ENCODE measurements around the gene GAREM1. TPM values are rescaled to one million over a fixed set of nuclear protein-coding genes. Genes with fewer than 3 reads are reported as not detected.

The GAREM1 gene
- total and polyA plus RNA-seq, 2 donors from 2014 or later: 7.0 to 47.0 TPM

- Histone ChIP-seq H3K4me3 (ENCODE audit: low read length in 3 of 3) (no peak overlapping the region), H3K9me3 (ENCODE audit: control insufficient read depth in 2 of 3, insufficient read depth in 1 of 3, low read length in 3 of 3) (no peaks in the 10 kb centered on the region), H3K4me1 (ENCODE audit: control insufficient read depth in 2 of 3, insufficient read depth in 2 of 3, low read depth in 1 of 3, low read length in 3 of 3) (peaks cover 4 to 19% (median 12%) of the 10 kb centered on the region in 3 donors), H3K27me3 (ENCODE audit: control insufficient read depth, insufficient read depth, low read length) (no peaks in the 10 kb centered on the region), H3K27ac (ENCODE audit: low read depth in 2 of 2, low read length in 2 of 2) (peak overlapping the region in 1 of 2 donors; percentile 37), H3K36me3 (ENCODE audit: control insufficient read depth in 2 of 3, insufficient read depth in 3 of 3, low read length in 3 of 3) (no peaks in the 10 kb centered on the region), H3K9ac (ENCODE audit: low read length in 3 of 3) (no peak overlapping the region)
- TF ChIP-seq CTCF (IDR thresholded peaks at IDR 0.05; ENCODE audit: borderline replicate concordance, extremely low read depth, insufficient read depth): no peak
- DNase-seq (peak in 1 of 5 donors; percentile 38), FAIRE-seq (no peak)
- intact Hi-C loops (cut with DNase I): no loop called here
These were observed 193.8 kb downstream of the GAREM1 start for GRCh38 chr18:32276906-32277305.

- Histone ChIP-seq H3K9me3 (ENCODE audit: control insufficient read depth in 2 of 3, insufficient read depth in 1 of 3, low read length in 3 of 3) (no peaks in the 10 kb centered on the region), H3K27me3 (ENCODE audit: control insufficient read depth, insufficient read depth, low read length) (no peaks in the 10 kb centered on the region), H3K36me3 (ENCODE audit: control insufficient read depth in 2 of 3, insufficient read depth in 3 of 3, low read length in 3 of 3) (no peaks in the 10 kb centered on the region), H3K27ac (ENCODE audit: low read depth in 2 of 2, low read length in 2 of 2) (no peak overlapping the region), H3K9ac (ENCODE audit: low read length in 3 of 3) (no peak overlapping the region), H3K4me1 (ENCODE audit: control insufficient read depth in 2 of 3, insufficient read depth in 2 of 3, low read depth in 1 of 3, low read length in 3 of 3) (peaks cover 4 to 19% (median 12%) of the 10 kb centered on the region in 3 donors), H3K4me3 (ENCODE audit: low read length in 3 of 3) (no peak overlapping the region)
- intact Hi-C loops (cut with DNase I): no loop called here
- TF ChIP-seq CTCF (IDR thresholded peaks at IDR 0.05; ENCODE audit: borderline replicate concordance, extremely low read depth, insufficient read depth): no peak
- DNase-seq: no peak
- FAIRE-seq: no peak
These were observed 194.4 kb downstream of the GAREM1 start for GRCh38 chr18:32276256-32276655.

- peaks cover 0 to 2% (median 0%) of the 10 kb centered on the region in 3 donors for H3K36me3 ChIP-seq (ENCODE audit: control insufficient read depth in 2 of 3, insufficient read depth in 3 of 3, low read length in 3 of 3)
- H3K4me1 ChIP-seq (ENCODE audit: control insufficient read depth in 2 of 3, insufficient read depth in 2 of 3, low read depth in 1 of 3, low read length in 3 of 3): peaks cover 4 to 19% (median 12%) of the 10 kb centered on the region in 3 donors
- H3K27me3 ChIP-seq (ENCODE audit: control insufficient read depth, insufficient read depth, low read length): no peaks in the 10 kb centered on the region
- H3K4me3 ChIP-seq (ENCODE audit: low read length in 3 of 3): no peak overlapping the region
- intact Hi-C loops (cut with DNase I): no loop called here
- FAIRE-seq (no peak), DNase-seq (no peak)
- H3K27ac ChIP-seq (ENCODE audit: low read depth in 2 of 2, low read length in 2 of 2): no peak overlapping the region
- TF ChIP-seq CTCF (IDR thresholded peaks at IDR 0.05; ENCODE audit: borderline replicate concordance, extremely low read depth, insufficient read depth): no peak
- no peaks in the 10 kb centered on the region for H3K9me3 ChIP-seq (ENCODE audit: control insufficient read depth in 2 of 3, insufficient read depth in 1 of 3, low read length in 3 of 3)
- H3K9ac ChIP-seq (ENCODE audit: low read length in 3 of 3): no peak overlapping the region
These were observed 195.5 kb downstream of the GAREM1 start for GRCh38 chr18:32275221-32275620.

- H3K27me3 ChIP-seq (ENCODE audit: control insufficient read depth, insufficient read depth, low read length): no peaks in the 10 kb centered on the region
- H3K36me3 ChIP-seq (ENCODE audit: control insufficient read depth in 2 of 3, insufficient read depth in 3 of 3, low read length in 3 of 3): peaks cover 0 to 11% (median 0%) of the 10 kb centered on the region in 3 donors
- FAIRE-seq (no peak), DNase-seq (no peak)
- H3K4me1 ChIP-seq (ENCODE audit: control insufficient read depth in 2 of 3, insufficient read depth in 2 of 3, low read depth in 1 of 3, low read length in 3 of 3): peaks cover 4 to 19% (median 12%) of the 10 kb centered on the region in 3 donors
- no peak overlapping the region for H3K27ac ChIP-seq (ENCODE audit: low read depth in 2 of 2, low read length in 2 of 2)
- no peaks in the 10 kb centered on the region for H3K9me3 ChIP-seq (ENCODE audit: control insufficient read depth in 2 of 3, insufficient read depth in 1 of 3, low read length in 3 of 3)
- no peak overlapping the region for H3K9ac ChIP-seq (ENCODE audit: low read length in 3 of 3)
- TF ChIP-seq CTCF (IDR thresholded peaks at IDR 0.05; ENCODE audit: borderline replicate concordance, extremely low read depth, insufficient read depth): no peak
- no peak overlapping the region for H3K4me3 ChIP-seq (ENCODE audit: low read length in 3 of 3)
- intact Hi-C loops (cut with DNase I): no loop called here
These were observed 196.4 kb downstream of the GAREM1 start for GRCh38 chr18:32274307-32274706.

Measured in kidney (tissue), 14 donors.